GM23248 (cell line): ENCODE measurements around the gene EFCAB5.

Experiments
- EZH2 ChIP-seq: fragments of 200-600 bp; sonication (generic); IDR thresholded peaks from 2 replicates; pipeline ENCODE4 v1.6.1; 2018; ENCODE audit warnings: antibody characterized with exemption, mild to moderate bottlenecking; ENCODE audit not compliant: insufficient read depth, poor library complexity, severe bottlenecking
- EZH2phosphoT487 ChIP-seq: fragments of 200-600 bp; sonication (generic); IDR thresholded peaks from 2 replicates; pipeline ENCODE4 v1.6.1; 2018; ENCODE audit warnings: antibody characterized with exemption, moderate library complexity, mild to moderate bottlenecking, low read depth; ENCODE audit not compliant: insufficient read depth

DNA sequence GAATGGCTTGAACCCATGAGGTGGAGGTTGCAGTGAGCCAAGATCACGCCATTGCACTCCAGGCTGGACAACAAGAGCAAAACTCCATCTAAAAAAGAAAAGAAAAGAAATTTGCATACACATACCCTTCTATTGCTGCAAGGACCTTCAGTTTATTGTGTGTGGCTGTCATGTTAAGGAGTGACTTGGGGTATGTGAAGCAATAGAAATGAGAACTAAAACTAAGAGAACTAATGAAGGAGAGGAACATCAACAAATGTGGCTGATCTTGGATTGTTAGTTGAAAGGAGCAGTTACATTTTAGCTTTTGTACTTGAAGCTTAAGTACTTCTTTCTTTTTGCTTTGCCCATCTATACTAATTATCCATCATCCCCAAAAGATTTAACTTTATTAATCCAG, 162.5 kb downstream of the EFCAB5 start:
- TF ChIP-seq EZH2phosphoT487 (no peak), EZH2 (no peak)
